Neural progenitor cell (in vitro differentiated cells): Measurements from ENCODE around the gene CDC42EP5. TPM values are rescaled to one million over a fixed set of nuclear protein-coding genes. Genes with fewer than 3 reads are reported as not detected.
A peak's percentile ranks its signal among the peaks of the same experiment; 100 is the strongest.

Source experiments
- DNase-seq: peaks from one replicate; pipeline ENCODE4 v3.0.0-alpha.2; 2016; ENCODE audit warnings: low spot score
- H2AFZ ChIP-seq: fragments of 200-600 bp; sonication (generic); replicated peaks from 2 replicates; pipeline ENCODE4 v1.6.1; 2016; ENCODE audit warnings: antibody characterized with exemption
- H3F3A ChIP-seq: fragments of 200-600 bp; sonication (generic); 2 replicates; pipeline ENCODE4 v1.6.1; 2016; ENCODE audit warnings: antibody characterized with exemption, low read depth
- H3K27ac ChIP-seq: fragments of 200-600 bp; sonication (generic); 2 replicates; pipeline ENCODE4 v1.5.1; 2016; ENCODE audit warnings: mild to moderate bottlenecking
- H3K27me3 ChIP-seq: fragments of 200-600 bp; sonication (generic); 2 replicates; pipeline ENCODE4 v1.6.1; 2016; ENCODE audit warnings: mild to moderate bottlenecking, moderate library complexity
- H3K36me3 ChIP-seq: fragments of 200-600 bp; sonication (generic); 2 replicates; pipeline ENCODE4 v1.5.1; 2016
- H3K4me1 ChIP-seq: fragments of 200-600 bp; sonication (generic); 2 replicates; pipeline ENCODE4 v1.6.1; 2016; ENCODE audit warnings: mixed run types
- H3K4me2 ChIP-seq: fragments of 200-600 bp; sonication (generic); 2 replicates; pipeline ENCODE4 v1.6.1; 2016
- H3K4me3 ChIP-seq: fragments of 200-600 bp; sonication (generic); 2 replicates; pipeline ENCODE4 v1.5.1; 2016
- H3K79me2 ChIP-seq: fragments of 200-600 bp; sonication (generic); 2 replicates; pipeline ENCODE4 v1.6.1; 2016; ENCODE audit warnings: low read depth
- H3K9ac ChIP-seq: fragments of 200-600 bp; sonication (generic); 2 replicates; pipeline ENCODE4 v1.6.1; 2016
- H3K9me3 ChIP-seq: fragments of 200-600 bp; sonication (generic); 2 replicates; pipeline ENCODE4 v1.5.1; 2016; ENCODE audit warnings: low read depth
- H4K20me1 ChIP-seq: fragments of 200-600 bp; sonication (generic); 2 replicates; pipeline ENCODE4 v1.6.1; 2016; ENCODE audit warnings: low read depth
- H3K27ac Mint-ChIP-seq: 3 replicates; pipeline ENCODE4 v1.8.0; 2021; ENCODE audit warnings: mixed read lengths
- H3K27me3 Mint-ChIP-seq: 2 replicates; pipeline ENCODE4 v1.8.0; 2022; ENCODE audit warnings: low read depth, mild to moderate bottlenecking, inconsistent platforms, moderate library complexity, mixed read lengths; ENCODE audit not compliant: insufficient read depth
- H3K36me3 Mint-ChIP-seq: 3 replicates; pipeline ENCODE4 v1.8.0; 2021; ENCODE audit warnings: mixed read lengths
- H3K4me1 Mint-ChIP-seq: 3 replicates; pipeline ENCODE4 v1.8.0; 2021; ENCODE audit warnings: mixed read lengths
- H3K4me3 Mint-ChIP-seq: 3 replicates; pipeline ENCODE4 v1.8.0; 2021; ENCODE audit warnings: mild to moderate bottlenecking, moderate library complexity, mixed read lengths
- H3K9me3 Mint-ChIP-seq: 3 replicates; pipeline ENCODE4 v1.8.0; 2020; ENCODE audit warnings: mixed read lengths
- EZH2 ChIP-seq: fragments of 200-600 bp; sonication (generic); IDR thresholded peaks from 2 replicates; pipeline ENCODE4 v1.6.1; 2017; ENCODE audit warnings: antibody characterized with exemption, mild to moderate bottlenecking, moderate library complexity
- EZH2phosphoT487 ChIP-seq: fragments of 200-600 bp; sonication (generic); IDR thresholded peaks from 2 replicates; pipeline ENCODE4 v1.6.1; 2017; ENCODE audit warnings: antibody characterized with exemption
- total RNA-seq: library from RNA; depleted of rRNA; stranded (reverse); fragments of >200 nt; gene quantifications from 2 replicates; pipeline ENCODE4 v1.2.3, GENCODE V29; 2015; ENCODE audit warnings: low replicate concordance
- TF ChIP-seq, protein P1 (sequence below): fragments of 200-600 bp; sonication (generic); IDR thresholded peaks from 2 replicates; pipeline ENCODE4 v1.5.1; 2017; ENCODE audit warnings: antibody characterized with exemption, mild to moderate bottlenecking

The CDC42EP5 gene
- total RNA-seq, 1 donor from 2014 or later = not detected

DNA sequence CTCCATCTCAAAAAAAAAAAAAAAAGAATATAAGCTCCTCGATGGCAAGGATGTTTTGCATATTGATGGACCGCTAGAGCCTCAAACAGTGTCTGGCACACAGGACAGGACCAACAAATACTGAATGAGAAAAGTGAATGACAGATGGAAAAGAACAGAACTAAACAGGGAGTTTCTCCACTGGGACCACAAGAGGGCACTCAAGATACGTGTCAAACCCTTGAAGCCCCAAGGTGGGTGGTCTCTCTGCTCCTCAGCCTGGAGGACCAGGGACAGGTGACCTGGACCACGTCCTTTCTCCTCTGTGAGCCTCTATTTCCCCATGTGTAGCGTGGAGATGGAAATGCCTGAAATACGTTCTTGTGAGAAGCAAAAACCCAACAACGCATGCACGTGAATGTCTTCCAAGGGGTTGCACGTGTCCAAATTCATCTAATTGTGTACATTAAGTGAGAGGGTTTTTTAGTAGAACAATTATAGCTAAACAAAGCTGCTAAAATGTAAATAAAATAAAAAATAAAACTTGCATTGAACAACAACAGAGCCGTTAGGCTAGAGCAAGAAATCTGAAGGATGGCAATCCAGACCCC is 5.7 kb upstream of the CDC42EP5 start:
- no peaks in the 10 kb centered on the region for H3F3A ChIP-seq
- no peak overlapping the region for H3K27ac ChIP-seq
- peaks cover 4% of the 10 kb centered on the region for H3K4me1 Mint-ChIP-seq
- no peak overlapping the region for H3K9ac ChIP-seq
- no peaks in the 10 kb centered on the region for H3K9me3 ChIP-seq
- no peaks in the 10 kb centered on the region for H3K9me3 Mint-ChIP-seq
- no peaks in the 10 kb centered on the region for H3K79me2 ChIP-seq
- DNase-seq = peak; percentile 93
- H3K36me3 ChIP-seq = no peaks in the 10 kb centered on the region
- H4K20me1 ChIP-seq = no peaks in the 10 kb centered on the region
- H2AFZ ChIP-seq = no peak overlapping the region
- H3K4me1 ChIP-seq = no peaks in the 10 kb centered on the region
- no peak overlapping the region for H3K4me2 ChIP-seq
- no peak overlapping the region for H3K4me3 Mint-ChIP-seq
- peaks cover 18% of the 10 kb centered on the region for H3K27me3 Mint-ChIP-seq
- H3K27ac Mint-ChIP-seq = no peak overlapping the region
- no peaks in the 10 kb centered on the region for H3K36me3 Mint-ChIP-seq
- TF ChIP-seq EZH2 (no peak), EZH2phosphoT487 (no peak)
- TF ChIP-seq, protein P1, sequence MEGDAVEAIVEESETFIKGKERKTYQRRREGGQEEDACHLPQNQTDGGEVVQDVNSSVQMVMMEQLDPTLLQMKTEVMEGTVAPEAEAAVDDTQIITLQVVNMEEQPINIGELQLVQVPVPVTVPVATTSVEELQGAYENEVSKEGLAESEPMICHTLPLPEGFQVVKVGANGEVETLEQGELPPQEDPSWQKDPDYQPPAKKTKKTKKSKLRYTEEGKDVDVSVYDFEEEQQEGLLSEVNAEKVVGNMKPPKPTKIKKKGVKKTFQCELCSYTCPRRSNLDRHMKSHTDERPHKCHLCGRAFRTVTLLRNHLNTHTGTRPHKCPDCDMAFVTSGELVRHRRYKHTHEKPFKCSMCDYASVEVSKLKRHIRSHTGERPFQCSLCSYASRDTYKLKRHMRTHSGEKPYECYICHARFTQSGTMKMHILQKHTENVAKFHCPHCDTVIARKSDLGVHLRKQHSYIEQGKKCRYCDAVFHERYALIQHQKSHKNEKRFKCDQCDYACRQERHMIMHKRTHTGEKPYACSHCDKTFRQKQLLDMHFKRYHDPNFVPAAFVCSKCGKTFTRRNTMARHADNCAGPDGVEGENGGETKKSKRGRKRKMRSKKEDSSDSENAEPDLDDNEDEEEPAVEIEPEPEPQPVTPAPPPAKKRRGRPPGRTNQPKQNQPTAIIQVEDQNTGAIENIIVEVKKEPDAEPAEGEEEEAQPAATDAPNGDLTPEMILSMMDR = peak; percentile 80
- H3K27me3 ChIP-seq = peaks cover 9% of the 10 kb centered on the region
- H3K4me3 ChIP-seq = no peak overlapping the region

DNA sequence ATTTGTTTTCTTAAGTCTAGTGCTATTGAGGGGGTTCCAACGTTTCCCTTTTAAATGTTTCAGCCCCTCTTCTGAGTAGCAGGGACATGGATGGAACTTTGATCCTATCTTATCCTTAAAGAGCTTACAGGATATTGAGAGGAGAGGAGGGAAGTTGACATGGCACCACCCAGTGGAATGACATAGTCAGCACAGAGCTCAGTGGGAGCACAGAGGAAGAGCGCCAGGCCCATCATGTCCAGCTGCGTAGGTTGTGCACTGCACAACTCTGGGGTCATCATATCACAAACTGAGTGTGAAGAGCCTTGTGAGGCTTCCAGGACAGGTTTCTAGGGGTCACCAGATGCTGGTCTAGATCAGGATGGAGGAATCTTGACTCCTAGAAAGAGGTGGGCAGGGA is 4.6 kb upstream of the CDC42EP5 start:
- Mint-ChIP-seq H3K27ac (peak overlapping the region; percentile 19), H3K36me3 (no peaks in the 10 kb centered on the region), H3K4me3 (peak overlapping the region; percentile 25), H3K27me3 (peaks cover 18% of the 10 kb centered on the region), H3K4me1 (peaks cover 8% of the 10 kb centered on the region), H3K9me3 (no peaks in the 10 kb centered on the region)
- Histone ChIP-seq H3K4me2 (no peak overlapping the region), H3K4me1 (peaks cover 3% of the 10 kb centered on the region), H3K4me3 (no peak overlapping the region), H3K9me3 (no peaks in the 10 kb centered on the region), H3K27me3 (peaks cover 17% of the 10 kb centered on the region), H2AFZ (no peak overlapping the region), H4K20me1 (no peaks in the 10 kb centered on the region), H3K79me2 (no peaks in the 10 kb centered on the region), H3K36me3 (no peaks in the 10 kb centered on the region), H3F3A (no peaks in the 10 kb centered on the region), H3K9ac (no peak overlapping the region), H3K27ac (no peak overlapping the region)
- TF ChIP-seq EZH2phosphoT487 = no peak
- TF ChIP-seq, protein P1 = peak; percentile 6
- no peak for DNase-seq

DNA sequence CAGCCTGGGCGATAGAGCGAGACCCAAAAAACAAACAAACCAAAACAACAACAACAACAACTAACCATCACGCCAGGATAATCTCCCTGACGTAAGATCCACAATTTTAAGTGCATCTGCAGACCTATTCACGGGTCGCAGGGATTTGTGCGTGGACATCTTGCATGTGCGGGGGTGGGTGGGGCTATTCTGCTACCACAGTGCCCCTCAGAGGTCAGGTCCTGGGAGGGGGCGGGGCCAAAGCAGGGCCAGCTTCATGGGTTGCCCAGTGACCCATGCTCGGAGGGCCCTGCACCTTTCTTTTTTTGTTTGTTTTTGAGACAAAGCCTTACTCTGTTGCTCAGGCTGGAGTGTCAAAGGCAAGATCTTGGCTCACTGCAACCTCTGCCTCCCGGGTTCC is 2.6 kb upstream of the CDC42EP5 start:
- H3K9ac ChIP-seq = no peak overlapping the region
- H3K9me3 ChIP-seq = no peaks in the 10 kb centered on the region
- Mint-ChIP-seq H3K36me3 (no peaks in the 10 kb centered on the region), H3K27ac (no peak overlapping the region), H3K27me3 (peaks cover 13% of the 10 kb centered on the region), H3K4me3 (no peak overlapping the region), H3K9me3 (no peaks in the 10 kb centered on the region), H3K4me1 (peaks cover 13% of the 10 kb centered on the region)
- TF ChIP-seq EZH2 = no peak
- no peak for TF ChIP-seq EZH2phosphoT487
- TF ChIP-seq, protein P1 = no peak
- no peaks in the 10 kb centered on the region for H3K36me3 ChIP-seq
- H3K79me2 ChIP-seq = no peaks in the 10 kb centered on the region
- H3K4me2 ChIP-seq = no peak overlapping the region
- H3F3A ChIP-seq = no peaks in the 10 kb centered on the region
- no peaks in the 10 kb centered on the region for H4K20me1 ChIP-seq
- peaks cover 28% of the 10 kb centered on the region for H3K27me3 ChIP-seq
- H2AFZ ChIP-seq = no peak overlapping the region
- H3K4me3 ChIP-seq = no peak overlapping the region
- no peak for DNase-seq
- H3K4me1 ChIP-seq = peaks cover 12% of the 10 kb centered on the region
- no peak overlapping the region for H3K27ac ChIP-seq
